HepG2 (cell line): ENCODE data around the gene SNAI1.

ENCODE experiments used
- CTCF ChIP-seq: sonication (generic); formaldehyde crosslinking; IDR thresholded peaks from 2 replicates; pipeline ENCODE4 v1.5.0; 2020; ENCODE audit warnings: mild to moderate bottlenecking, missing genetic modification reagents, moderate library complexity
- KDM1A ChIP-seq: IDR thresholded peaks from 2 replicates; pipeline ENCODE4 v1.6.1; 2016; ENCODE audit warnings: missing compliant biosample characterization

GRCh38 chr20:49989234-49990065 lies 6.7 kb downstream of the SNAI1 start:
- no peak for TF ChIP-seq CTCF (CRISPR knock-in tag)
- no peak for TF ChIP-seq KDM1A (CRISPR knock-in tag)
